GM21447 (cell line): ENCODE measurements around the gene GDI2.

ENCODE experiments used
- ATAC-seq: cut with Tn5 transposase; IDR thresholded peaks from one replicate; pipeline ENCODE4 v1.9.1; 2021; ENCODE audit not compliant: unreplicated experiment

Gene GDI2

GRCh38 chr10:5744849-5745248, 68.4 kb downstream of the GDI2 start:
- no peak for ATAC-seq

DNA sequence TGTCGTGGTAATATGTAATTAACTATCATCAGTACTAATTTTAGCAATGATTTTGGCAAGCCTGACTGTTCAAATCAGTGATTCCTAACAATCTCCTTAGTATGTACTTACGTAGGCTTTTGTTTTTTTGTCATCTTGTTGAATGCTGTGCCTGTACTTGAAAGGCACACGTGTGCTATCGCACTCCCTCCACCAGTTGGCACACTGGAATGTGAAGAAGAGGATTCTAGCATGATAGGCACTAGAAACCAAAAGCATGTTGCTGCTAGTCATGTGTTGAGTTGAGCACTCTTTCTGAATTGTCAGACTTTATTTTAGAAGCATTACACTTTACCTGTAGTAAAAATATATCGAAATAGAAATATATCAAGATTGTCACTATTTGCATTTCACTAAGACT, 69.5 kb downstream of the GDI2 start:
- no peak for ATAC-seq

- no peak for ATAC-seq
These were observed 71.1 kb downstream of the GDI2 start for GRCh38 chr10:5742116-5742515.

DNA sequence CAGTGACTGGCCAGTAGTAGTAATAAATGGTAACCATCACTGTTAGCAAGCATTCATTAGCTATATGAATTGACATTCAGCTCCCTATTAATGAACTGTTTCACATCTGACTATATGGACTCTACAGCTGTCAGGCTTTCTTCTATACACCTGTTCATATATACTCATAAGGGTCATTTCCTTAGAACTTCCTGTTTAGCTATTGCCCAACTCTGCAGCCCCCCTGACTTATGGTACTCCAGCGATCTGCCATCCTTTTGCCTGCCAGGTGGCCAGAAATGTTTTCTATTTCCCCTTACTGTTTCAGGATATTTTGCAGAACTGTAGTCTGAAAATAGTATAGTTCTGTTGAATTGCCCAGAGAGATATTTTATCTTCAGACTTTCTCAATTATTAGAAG, 72.0 kb downstream of the GDI2 start:
- ATAC-seq: no peak

DNA sequence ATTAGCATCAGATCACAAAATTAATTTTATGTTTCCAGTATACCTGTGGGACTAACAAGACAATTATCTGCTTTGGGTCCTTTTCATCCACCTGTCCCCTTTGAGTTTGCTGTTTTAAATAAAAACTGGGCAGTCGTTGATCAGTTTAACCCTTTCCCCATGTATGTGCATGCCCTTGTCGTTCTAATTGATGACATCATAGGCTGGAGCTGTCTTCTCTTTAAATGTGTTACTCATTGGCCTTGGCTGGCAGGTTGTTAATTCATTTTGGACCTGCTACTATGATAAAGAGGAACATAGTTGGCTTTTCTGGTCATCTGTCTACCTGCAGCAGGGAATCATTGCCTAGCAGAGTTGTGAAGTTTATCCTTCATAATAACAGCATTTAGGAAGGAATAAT, 74.8 kb downstream of the GDI2 start:
- no peak for ATAC-seq

GRCh38 chr10:5737352-5737751, 75.9 kb downstream of the GDI2 start:
- ATAC-seq: no peak

GRCh38 chr10:5736591-5736990, 76.6 kb downstream of the GDI2 start:
- ATAC-seq: no peak

DNA sequence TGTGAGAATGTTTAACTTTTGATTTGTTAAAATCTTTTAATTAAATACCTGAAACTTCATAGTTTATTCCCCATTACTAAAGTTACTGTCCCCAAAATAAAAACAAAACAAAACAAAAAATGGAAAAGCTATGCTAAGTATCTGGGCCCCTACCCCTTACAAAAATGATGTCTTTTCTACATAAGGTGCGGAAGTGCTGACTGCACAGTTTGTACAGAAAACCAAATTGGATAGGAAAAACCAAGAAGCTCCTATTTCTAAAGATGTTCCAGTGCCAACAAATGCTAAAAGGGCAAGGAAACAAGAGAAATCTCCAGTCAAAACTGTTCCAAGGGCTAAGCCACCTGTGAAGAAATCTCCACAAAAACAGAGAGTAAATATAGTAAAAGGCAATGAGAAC, 78.1 kb downstream of the GDI2 start:
- ATAC-seq: no peak

GRCh38 chr10:5732141-5732540, 81.1 kb downstream of the GDI2 start:
- no peak for ATAC-seq

DNA sequence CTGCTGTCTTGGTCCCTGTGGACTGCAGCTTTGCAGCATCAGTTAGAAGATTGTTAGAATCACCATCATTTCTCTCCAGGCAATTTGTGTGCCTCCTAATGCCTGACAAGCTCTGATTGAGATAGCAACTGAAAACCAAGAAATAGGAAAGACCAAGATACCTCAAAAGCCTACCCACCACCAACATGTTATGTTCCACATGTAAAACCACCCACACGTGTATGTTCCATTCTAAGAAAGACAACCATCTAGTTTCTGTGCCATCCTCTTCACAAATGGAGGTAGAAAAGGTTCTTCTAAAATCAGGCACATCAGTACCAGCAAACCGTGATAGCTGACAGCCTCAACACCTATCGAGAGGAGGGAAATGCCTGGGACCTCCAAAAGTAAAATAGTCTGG, 81.7 kb downstream of the GDI2 start:
- no peak for ATAC-seq

- ATAC-seq: no peak
These were observed 82.5 kb downstream of the GDI2 start for GRCh38 chr10:5730766-5731165.

DNA sequence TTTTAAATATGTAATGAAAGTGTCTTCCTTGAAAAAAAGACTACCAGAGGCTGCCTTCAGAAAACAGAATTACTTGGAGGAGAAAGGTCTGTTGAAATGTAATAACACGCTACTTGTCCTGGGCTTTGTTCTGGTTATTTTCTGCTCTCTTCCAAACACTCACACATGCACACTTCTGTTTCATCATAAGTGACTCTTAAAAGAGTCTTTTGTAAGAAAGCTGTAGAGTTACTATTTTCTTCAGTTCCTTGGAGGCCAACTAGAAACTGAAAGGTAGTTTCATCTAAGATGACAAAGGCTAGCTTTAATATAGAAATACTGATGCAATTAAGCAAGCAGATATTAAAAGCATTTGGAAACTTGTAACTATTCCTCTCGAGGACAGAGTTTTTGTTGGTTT, 89.5 kb downstream of the GDI2 start:
- no peak for ATAC-seq

DNA sequence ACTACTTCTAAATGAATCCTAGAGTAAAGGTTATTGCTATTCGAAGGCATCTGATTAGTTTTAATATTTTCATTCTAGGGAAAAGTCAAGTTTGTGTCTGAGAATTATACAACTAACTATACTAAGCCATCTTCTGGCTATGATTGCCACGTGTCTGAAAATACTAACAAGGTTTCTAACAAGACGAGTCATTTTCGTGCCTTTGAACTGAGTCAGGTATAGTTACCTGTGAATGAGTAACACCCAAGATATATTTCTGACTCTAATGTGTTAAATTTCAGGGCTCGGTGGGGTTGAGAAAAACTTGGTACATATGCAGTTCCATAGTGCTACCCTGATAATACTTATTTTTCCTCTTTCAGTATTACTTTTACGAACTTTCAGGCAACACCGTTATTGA, 93.1 kb downstream of the GDI2 start:
- ATAC-seq: no peak

- no peak for ATAC-seq
These were observed 93.7 kb downstream of the GDI2 start for GRCh38 chr10:5719546-5719945.
